ENCODE measurements around the gene KLK3.

The KLK3 gene

GRCh38 chr19:50827476-50827875 lies 27.2 kb upstream of the KLK3 start:
- TF ChIP-seq EZH2 (IDR thresholded peaks at IDR 0.05) = no peak
- TF ChIP-seq POLR2AphosphoS5 (IDR thresholded peaks at IDR 0.05; ENCODE audit: borderline replicate concordance, low read depth, low read length) = no peak
- TF ChIP-seq FOXP2 (optimal IDR thresholded peaks at IDR 0.05; ENCODE audit: control extremely low read depth, extremely low read length, insufficient read depth) = no peak
- Histone ChIP-seq H3K9me3 (ENCODE audit: low read depth, low read length) (no peaks in the 10 kb centered on the region), H3K36me3 (ENCODE audit: insufficient read depth, low read length) (no peaks in the 10 kb centered on the region), H3K9ac (ENCODE audit: insufficient read length) (no peak overlapping the region), H3K27ac (no peak overlapping the region), H3K4me3 (no peak overlapping the region)
- no peak for DNase-seq (ENCODE audit: low read depth, low spot score)

GRCh38 chr19:50829801-50830200 lies 24.9 kb upstream of the KLK3 start:
- no peaks in the 10 kb centered on the region for H3K9me3 ChIP-seq (ENCODE audit: low read depth, low read length)
- DNase-seq (ENCODE audit: low read depth, low spot score) = no peak

GRCh38 chr19:50830266-50831025 lies 24.3 kb upstream of the KLK3 start:
- Histone ChIP-seq H3K27ac (no peak overlapping the region), H3K36me3 (ENCODE audit: insufficient read depth, low read length) (no peaks in the 10 kb centered on the region), H3K4me3 (no peak overlapping the region), H3K9me3 (ENCODE audit: low read depth, low read length) (no peaks in the 10 kb centered on the region), H3K9ac (ENCODE audit: insufficient read length) (no peak overlapping the region)
- TF ChIP-seq EZH2 (IDR thresholded peaks at IDR 0.05) = no peak
- no peak for TF ChIP-seq POLR2AphosphoS5 (IDR thresholded peaks at IDR 0.05; ENCODE audit: borderline replicate concordance, low read depth, low read length)
- no peak for TF ChIP-seq FOXP2 (optimal IDR thresholded peaks at IDR 0.05; ENCODE audit: control extremely low read depth, extremely low read length, insufficient read depth)
- DNase-seq (ENCODE audit: low read depth, low spot score) = no peak

More at GRCh38 chr19:50829801-50830200, 24.9 kb upstream of the KLK3 start:
- Histone ChIP-seq H3K27ac (no peak overlapping the region), H3K4me3 (no peak overlapping the region), H3K36me3 (ENCODE audit: insufficient read depth, low read length) (no peaks in the 10 kb centered on the region), H3K9ac (ENCODE audit: insufficient read length) (no peak overlapping the region)
- no peak for TF ChIP-seq EZH2 (IDR thresholded peaks at IDR 0.05)

- TF ChIP-seq POLR2AphosphoS5 (IDR thresholded peaks at IDR 0.05; ENCODE audit: borderline replicate concordance, low read depth, low read length) (no peak), EZH2 (IDR thresholded peaks at IDR 0.05) (no peak), FOXP2 (optimal IDR thresholded peaks at IDR 0.05; ENCODE audit: control extremely low read depth, extremely low read length, insufficient read depth) (no peak)
- H3K9ac ChIP-seq (ENCODE audit: insufficient read length) = no peak overlapping the region
- no peaks in the 10 kb centered on the region for H3K36me3 ChIP-seq (ENCODE audit: insufficient read depth, low read length)
- H3K9me3 ChIP-seq (ENCODE audit: low read depth, low read length) = no peaks in the 10 kb centered on the region
- H3K27ac ChIP-seq = no peak overlapping the region
- no peak for DNase-seq (ENCODE audit: low read depth, low spot score)
- H3K4me3 ChIP-seq = no peak overlapping the region
Observed at GRCh38 chr19:50831026-50831396, 23.7 kb upstream of the KLK3 start.

- no peak overlapping the region for H3K9ac ChIP-seq (ENCODE audit: insufficient read length)
- DNase-seq (ENCODE audit: low read depth, low spot score) = no peak
- no peaks in the 10 kb centered on the region for H3K9me3 ChIP-seq (ENCODE audit: low read depth, low read length)
- TF ChIP-seq EZH2 (IDR thresholded peaks at IDR 0.05) = no peak
- no peak for TF ChIP-seq POLR2AphosphoS5 (IDR thresholded peaks at IDR 0.05; ENCODE audit: borderline replicate concordance, low read depth, low read length)
- no peak for TF ChIP-seq FOXP2 (optimal IDR thresholded peaks at IDR 0.05; ENCODE audit: control extremely low read depth, extremely low read length, insufficient read depth)
- no peak overlapping the region for H3K4me3 ChIP-seq
- H3K27ac ChIP-seq = no peak overlapping the region
- H3K36me3 ChIP-seq (ENCODE audit: insufficient read depth, low read length) = no peaks in the 10 kb centered on the region
Observed at GRCh38 chr19:50832666-50833065, 22.0 kb upstream of the KLK3 start.

GRCh38 chr19:50833117-50833801 lies 21.5 kb upstream of the KLK3 start, which contains the start of gene KLK15:
TSS of gene KLK15 (minus strand) at chr19:50833574. CDS start at chr19:50831492, 2,082 bp downstream.
- Histone ChIP-seq H3K27ac (no peak within 1 kb of the TSS), H3K9ac (ENCODE audit: insufficient read length) (no peak within 1 kb of the TSS), H3K9me3 (ENCODE audit: low read depth, low read length) (no peaks in the 10 kb centered on the region), H3K4me3 (no peak within 1 kb of the TSS), H3K36me3 (ENCODE audit: insufficient read depth, low read length) (no peaks in the 10 kb centered on the region)
- DNase-seq (ENCODE audit: low read depth, low spot score) = no peak
- no peak for TF ChIP-seq FOXP2 (optimal IDR thresholded peaks at IDR 0.05; ENCODE audit: control extremely low read depth, extremely low read length, insufficient read depth)

GRCh38 chr19:50833802-50834167 lies 20.9 kb upstream of the KLK3 start:
- H3K9ac ChIP-seq (ENCODE audit: insufficient read length) = no peak overlapping the region
- TF ChIP-seq POLR2AphosphoS5 (IDR thresholded peaks at IDR 0.05; ENCODE audit: borderline replicate concordance, low read depth, low read length) = no peak
- TF ChIP-seq EZH2 (IDR thresholded peaks at IDR 0.05) = no peak
- no peak for TF ChIP-seq FOXP2 (optimal IDR thresholded peaks at IDR 0.05; ENCODE audit: control extremely low read depth, extremely low read length, insufficient read depth)
- no peak overlapping the region for H3K27ac ChIP-seq
- no peak overlapping the region for H3K4me3 ChIP-seq
- no peaks in the 10 kb centered on the region for H3K36me3 ChIP-seq (ENCODE audit: insufficient read depth, low read length)
- H3K9me3 ChIP-seq (ENCODE audit: low read depth, low read length) = no peaks in the 10 kb centered on the region
- DNase-seq (ENCODE audit: low read depth, low spot score) = no peak

- Histone ChIP-seq H3K27ac (no peak overlapping the region), H3K9me3 (ENCODE audit: low read depth, low read length) (no peaks in the 10 kb centered on the region), H3K36me3 (ENCODE audit: insufficient read depth, low read length) (no peaks in the 10 kb centered on the region), H3K9ac (ENCODE audit: insufficient read length) (peak overlapping the region; percentile 54), H3K4me3 (peak overlapping the region; percentile 86)
- no peak for DNase-seq (ENCODE audit: low read depth, low spot score)
- no peak for TF ChIP-seq EZH2 (IDR thresholded peaks at IDR 0.05)
- no peak for TF ChIP-seq POLR2AphosphoS5 (IDR thresholded peaks at IDR 0.05; ENCODE audit: borderline replicate concordance, low read depth, low read length)
- TF ChIP-seq FOXP2 (optimal IDR thresholded peaks at IDR 0.05; ENCODE audit: control extremely low read depth, extremely low read length, insufficient read depth) = no peak
Observed at GRCh38 chr19:50835103-50835784, 19.5 kb upstream of the KLK3 start.
